Measurements from ENCODE around the gene SOX5. TPM values are rescaled to one million over a fixed set of nuclear protein-coding genes. Genes with fewer than 3 reads are reported as not detected.

SOX5 gene
- total RNA-seq, result 0.07 and 0.17 TPM in 2 replicates

DNA sequence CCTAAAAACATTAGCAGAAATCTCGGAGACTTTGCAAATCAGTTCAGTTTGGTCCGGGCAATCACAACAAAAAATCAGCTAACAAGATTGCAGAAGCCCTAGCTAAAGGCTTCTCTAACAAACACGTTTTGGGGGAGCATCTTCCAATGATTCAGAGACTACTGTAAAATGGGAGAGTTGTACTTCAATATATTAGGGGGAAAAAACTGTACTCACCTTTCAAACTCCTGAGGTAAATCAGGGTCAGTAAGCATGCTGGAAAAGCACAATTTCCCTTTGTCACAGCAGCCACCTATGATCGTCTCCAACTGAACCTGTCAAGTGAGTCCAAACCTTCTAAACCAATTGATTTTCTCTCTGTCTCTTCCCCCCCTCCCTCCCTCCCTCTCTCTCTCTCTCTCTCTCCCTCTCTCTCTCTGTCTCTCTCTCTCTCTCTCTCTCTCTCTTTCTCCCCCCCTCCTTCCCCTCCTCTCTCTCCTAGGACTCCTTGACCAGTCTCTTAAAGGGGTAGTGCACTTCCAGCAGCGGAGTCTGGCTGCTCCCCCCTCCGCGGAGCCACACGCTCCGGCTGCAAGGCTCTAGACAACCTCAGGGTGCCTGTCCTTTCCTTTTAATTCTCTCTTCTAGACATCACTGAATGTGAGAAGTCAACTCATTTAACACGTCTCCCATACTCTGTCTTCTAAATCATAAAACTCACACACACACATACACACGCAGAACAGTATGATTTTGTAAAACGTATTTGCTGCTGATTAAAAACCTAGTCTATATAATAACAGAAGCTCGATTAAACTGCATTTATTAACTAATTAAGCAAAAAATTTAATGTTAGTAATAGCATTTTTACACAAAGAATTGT is at the start of gene SOX5:
SOX5 (minus strand) TSS at position 323 of the 862 bp plus-strand sequence; CDS start at position 254, 69 bp downstream.
- peak; percentile 32 for DNase-seq (ENCODE audit: low read depth)
- peak within 1 kb of the TSS; percentile 47 for H3K4me3 ChIP-seq (ENCODE audit: low read depth, low read length)
- no peak for TF ChIP-seq CTCF (conservative IDR thresholded peaks at IDR 0.05; ENCODE audit: low read depth, low read length)

- no peak for DNase-seq (ENCODE audit: low read depth)
- H3K4me3 ChIP-seq (ENCODE audit: low read depth, low read length), result no peak overlapping the region
- TF ChIP-seq CTCF (conservative IDR thresholded peaks at IDR 0.05; ENCODE audit: low read depth, low read length), result no peak
Measured at GRCh38 chr12:23987046-23987445, 37.6 kb upstream of the SOX5 start.

DNA sequence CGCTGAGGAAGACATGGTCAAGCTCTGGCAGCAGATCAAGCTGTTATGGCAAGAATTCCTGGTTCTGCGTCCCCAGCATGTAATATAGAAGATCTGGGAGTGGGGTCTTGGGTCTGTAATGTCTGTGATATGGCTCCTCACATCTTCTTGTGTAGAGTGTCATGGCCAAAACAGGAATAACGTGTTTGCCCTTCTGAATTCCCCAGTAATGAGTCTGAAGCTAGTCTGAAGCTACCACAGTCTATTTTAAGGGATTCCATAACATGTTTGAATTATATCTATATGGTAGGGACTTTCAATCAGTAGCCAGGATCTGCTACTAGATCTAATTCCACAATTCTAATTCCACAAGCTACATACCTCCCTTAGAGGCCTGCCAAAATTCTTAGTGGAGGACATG is 31.4 kb upstream of the SOX5 start:
- TF ChIP-seq CTCF (conservative IDR thresholded peaks at IDR 0.05; ENCODE audit: low read depth, low read length), result no peak
- no peak for DNase-seq (ENCODE audit: low read depth)
- H3K4me3 ChIP-seq (ENCODE audit: low read depth, low read length), result no peak overlapping the region

GRCh38 chr12:23964812-23965211 is 15.3 kb upstream of the SOX5 start:
- H3K4me3 ChIP-seq (ENCODE audit: low read depth, low read length), result no peak overlapping the region
- TF ChIP-seq CTCF (conservative IDR thresholded peaks at IDR 0.05; ENCODE audit: low read depth, low read length), result no peak
- DNase-seq (ENCODE audit: low read depth), result no peak

DNA sequence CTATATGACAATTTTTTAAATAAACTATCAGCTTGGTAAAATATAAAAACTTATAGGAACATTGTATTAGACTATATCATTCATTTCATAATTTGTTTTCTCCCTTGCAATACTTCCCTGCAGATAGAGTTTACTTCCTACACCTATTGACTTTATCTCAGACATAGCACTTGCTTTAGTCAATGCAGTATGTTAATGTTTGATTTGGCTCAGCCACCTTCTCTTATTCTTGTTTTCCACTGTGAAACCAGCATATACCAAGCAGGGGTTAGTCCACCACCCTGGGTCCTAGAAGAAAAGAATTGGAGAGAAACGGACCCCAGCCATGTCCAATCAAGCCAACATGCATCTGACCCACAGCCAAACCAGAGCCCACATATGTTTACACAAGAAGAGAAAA is 10.4 kb upstream of the SOX5 start:
- no peak for TF ChIP-seq CTCF (conservative IDR thresholded peaks at IDR 0.05; ENCODE audit: low read depth, low read length)

DNA sequence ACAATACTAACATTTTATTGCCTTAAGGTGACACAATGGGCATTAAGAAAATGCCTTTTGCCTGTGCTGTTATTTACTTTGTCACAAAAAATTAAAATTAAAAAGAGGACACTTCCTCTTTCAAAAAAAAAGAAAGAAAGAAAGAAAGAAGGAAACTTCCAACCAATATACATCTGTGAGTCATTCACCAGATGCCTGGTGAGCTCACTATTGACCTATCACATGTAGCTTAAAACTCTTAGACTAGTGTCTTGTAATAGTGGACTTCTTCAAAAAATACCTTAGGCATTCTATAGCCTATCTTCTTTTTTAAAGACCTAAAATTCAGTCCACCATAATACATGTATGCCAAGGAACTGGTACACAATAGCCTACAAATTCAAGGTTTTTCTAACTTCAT is 4.9 kb upstream of the SOX5 start:
- no peak for DNase-seq (ENCODE audit: low read depth)
- TF ChIP-seq CTCF (conservative IDR thresholded peaks at IDR 0.05; ENCODE audit: low read depth, low read length), result no peak
- no peak overlapping the region for H3K4me3 ChIP-seq (ENCODE audit: low read depth, low read length)

More for the DNA sequence above, 10.4 kb upstream of the SOX5 start:
- DNase-seq (ENCODE audit: low read depth), result no peak
- H3K4me3 ChIP-seq (ENCODE audit: low read depth, low read length), result no peak overlapping the region

DNA sequence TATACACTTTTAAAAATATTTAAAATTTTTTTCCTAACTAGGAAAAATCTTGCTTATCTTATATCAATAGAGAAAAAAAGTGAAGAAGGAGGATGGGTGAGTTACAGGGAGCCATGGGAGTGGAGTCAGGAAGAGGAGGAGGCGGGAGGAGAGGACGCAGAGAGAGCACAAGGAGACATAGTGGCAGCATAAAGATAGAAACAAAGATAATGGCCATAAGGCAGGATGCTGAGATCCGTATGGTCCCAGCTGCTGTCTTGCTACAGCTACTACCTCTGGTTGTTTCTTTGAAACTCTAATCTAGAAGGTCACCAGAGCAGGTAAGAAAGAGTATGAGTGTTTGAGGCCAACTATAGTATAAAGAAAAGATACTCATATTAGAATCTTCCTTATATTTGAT is 2.6 kb upstream of the SOX5 start:
- no peak for TF ChIP-seq CTCF (conservative IDR thresholded peaks at IDR 0.05; ENCODE audit: low read depth, low read length)
- H3K4me3 ChIP-seq (ENCODE audit: low read depth, low read length), result no peak overlapping the region
- DNase-seq (ENCODE audit: low read depth), result no peak
